ENCODE data around the gene AFAP1L2.

Gene AFAP1L2

DNA sequence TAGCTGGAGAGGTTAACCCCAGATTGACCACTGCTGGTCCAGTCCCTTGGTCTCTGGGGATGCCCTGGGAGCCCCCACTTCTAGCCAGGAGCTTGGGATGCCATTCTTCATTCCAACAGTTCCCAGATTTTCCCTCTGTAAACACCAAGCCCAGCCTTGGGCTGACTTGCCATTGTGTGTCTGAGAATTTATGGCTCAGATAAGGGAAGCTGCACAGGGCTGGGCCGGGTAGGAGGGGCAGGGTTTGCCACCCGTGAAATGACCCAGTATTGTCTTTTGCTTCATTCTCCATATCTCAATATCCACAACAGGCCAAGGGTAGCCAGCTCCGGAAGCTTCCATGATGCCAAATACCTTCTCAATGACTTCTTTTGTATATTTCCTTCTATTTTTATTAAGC, 32.1 kb downstream of the AFAP1L2 start:
- no peak overlapping the region for H3K4me3 ChIP-seq (ENCODE audit: low read length)
- no peak for DNase-seq (ENCODE audit: low read depth)
- TF ChIP-seq, protein P1, sequence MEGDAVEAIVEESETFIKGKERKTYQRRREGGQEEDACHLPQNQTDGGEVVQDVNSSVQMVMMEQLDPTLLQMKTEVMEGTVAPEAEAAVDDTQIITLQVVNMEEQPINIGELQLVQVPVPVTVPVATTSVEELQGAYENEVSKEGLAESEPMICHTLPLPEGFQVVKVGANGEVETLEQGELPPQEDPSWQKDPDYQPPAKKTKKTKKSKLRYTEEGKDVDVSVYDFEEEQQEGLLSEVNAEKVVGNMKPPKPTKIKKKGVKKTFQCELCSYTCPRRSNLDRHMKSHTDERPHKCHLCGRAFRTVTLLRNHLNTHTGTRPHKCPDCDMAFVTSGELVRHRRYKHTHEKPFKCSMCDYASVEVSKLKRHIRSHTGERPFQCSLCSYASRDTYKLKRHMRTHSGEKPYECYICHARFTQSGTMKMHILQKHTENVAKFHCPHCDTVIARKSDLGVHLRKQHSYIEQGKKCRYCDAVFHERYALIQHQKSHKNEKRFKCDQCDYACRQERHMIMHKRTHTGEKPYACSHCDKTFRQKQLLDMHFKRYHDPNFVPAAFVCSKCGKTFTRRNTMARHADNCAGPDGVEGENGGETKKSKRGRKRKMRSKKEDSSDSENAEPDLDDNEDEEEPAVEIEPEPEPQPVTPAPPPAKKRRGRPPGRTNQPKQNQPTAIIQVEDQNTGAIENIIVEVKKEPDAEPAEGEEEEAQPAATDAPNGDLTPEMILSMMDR (conservative IDR thresholded peaks at IDR 0.05; ENCODE audit: low read depth, low read length): no peak

DNA sequence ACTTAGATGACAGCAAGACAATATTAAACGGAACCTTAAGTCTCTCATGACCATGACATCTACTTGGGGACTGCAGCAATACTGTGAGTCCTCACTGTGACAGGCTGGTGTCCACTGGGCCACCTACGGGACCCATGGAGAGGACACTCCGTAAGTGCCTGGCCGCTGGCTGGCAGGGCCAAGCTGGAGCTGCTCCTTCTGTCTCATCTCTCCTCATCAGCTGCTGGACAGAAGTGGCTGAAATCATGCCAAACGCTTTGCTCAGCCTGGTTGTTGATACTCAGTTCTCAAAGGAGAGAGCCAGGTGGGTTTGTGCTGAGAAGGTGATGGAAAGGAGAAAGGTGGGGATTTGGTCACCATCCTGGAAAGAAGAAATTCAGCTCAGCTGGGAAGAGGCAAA, 33.3 kb downstream of the AFAP1L2 start:
- no peak overlapping the region for H3K4me3 ChIP-seq (ENCODE audit: low read length)
- TF ChIP-seq, protein P1 (conservative IDR thresholded peaks at IDR 0.05; ENCODE audit: low read depth, low read length): no peak
- no peak for DNase-seq (ENCODE audit: low read depth)

DNA sequence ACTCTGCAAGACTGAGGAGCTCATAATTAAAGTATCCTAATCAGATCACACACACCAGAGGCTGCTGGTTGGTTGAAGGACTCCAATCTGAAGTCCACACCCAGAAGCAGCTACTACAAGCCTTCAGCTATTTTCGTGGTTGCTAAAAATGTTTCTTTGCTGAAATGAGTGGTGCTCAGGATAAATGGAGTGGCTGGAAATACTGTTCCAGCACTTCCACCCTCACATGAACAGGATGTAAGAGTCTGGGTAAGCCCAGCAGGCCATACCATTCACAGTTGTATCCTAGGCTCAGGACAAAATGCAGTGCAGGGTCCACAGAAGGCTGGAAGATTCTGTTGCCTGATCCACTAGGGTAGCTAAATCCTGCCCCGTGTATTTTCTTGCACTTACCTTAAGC, 34.1 kb downstream of the AFAP1L2 start:
- TF ChIP-seq, protein P1 (conservative IDR thresholded peaks at IDR 0.05; ENCODE audit: low read depth, low read length): no peak
- H3K4me3 ChIP-seq (ENCODE audit: low read length): no peak overlapping the region
- DNase-seq (ENCODE audit: low read depth): no peak

DNA sequence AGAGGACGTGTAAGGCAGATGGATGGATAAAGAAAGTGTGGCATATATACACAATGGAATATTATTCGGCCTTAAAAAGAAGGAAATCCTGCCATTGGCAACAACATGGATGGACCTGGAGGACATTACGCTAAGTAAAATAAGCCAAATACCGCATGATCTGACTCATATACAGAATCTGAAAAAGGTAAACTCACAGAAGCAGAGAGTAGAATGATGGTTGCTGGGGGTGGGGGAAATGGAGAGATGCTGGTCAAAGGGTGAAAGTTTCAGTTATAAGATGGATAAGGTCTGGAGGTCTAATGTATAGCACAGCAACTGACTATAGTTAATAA, 36.3 kb downstream of the AFAP1L2 start:
- no peak overlapping the region for H3K4me3 ChIP-seq (ENCODE audit: low read length)
- TF ChIP-seq, protein P1 (conservative IDR thresholded peaks at IDR 0.05; ENCODE audit: low read depth, low read length): no peak
- no peak for DNase-seq (ENCODE audit: low read depth)

DNA sequence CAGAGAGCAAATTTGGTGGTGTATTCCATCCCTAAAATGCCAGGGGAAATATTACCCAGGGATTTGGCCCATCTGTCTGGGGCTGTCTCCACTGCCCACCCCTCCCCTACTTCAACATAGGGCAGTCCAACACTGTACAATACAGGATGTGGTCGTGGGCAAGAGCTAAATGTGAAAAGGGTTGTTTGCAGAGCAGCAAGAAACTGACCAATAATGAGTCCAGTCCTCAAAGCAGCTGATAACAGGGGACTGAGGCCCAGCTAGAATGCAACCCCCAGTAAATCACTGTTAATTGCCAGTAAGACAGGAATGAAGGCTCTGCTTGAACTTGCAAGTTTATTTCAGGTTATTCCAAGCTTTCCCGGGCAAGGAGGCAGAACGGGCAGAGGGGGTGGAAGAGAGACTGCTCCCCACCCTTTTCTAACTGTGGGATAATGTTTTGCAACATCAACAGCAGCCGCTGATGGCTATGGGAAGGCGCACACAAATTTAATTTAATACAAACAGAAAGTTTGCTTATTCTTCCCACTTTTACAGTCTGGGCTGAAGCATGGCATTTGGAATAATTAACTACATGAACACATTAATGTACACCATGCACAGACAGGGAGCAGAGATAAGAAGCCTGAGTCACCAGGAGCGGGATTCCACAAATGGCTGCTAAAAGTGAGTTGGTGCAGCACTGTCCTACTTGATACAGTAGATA, 36.8 kb downstream of the AFAP1L2 start:
- no peak overlapping the region for H3K4me3 ChIP-seq (ENCODE audit: low read length)
- TF ChIP-seq, protein P1 (conservative IDR thresholded peaks at IDR 0.05; ENCODE audit: low read depth, low read length): no peak

DNA sequence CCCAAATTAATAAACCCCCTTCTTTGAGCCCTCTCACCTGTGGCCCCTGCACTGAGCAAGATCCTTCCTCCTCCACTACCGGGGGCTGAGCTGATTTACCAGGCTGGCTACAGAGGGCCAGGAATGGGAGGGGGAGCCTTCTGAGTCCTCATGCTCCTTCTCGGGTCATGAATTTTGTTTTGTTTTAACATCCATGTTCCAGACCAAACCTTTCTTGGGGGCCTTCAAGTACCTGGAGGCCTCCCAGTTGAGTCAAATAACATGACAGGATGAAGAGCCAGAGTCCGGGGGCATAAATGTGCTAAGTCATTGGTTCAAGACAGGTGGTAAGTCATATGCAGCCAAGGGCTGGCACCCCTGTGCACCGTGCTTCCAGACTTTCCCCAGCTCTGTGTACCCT, 39.6 kb downstream of the AFAP1L2 start:
- DNase-seq (ENCODE audit: low read depth): no peak
- no peak overlapping the region for H3K4me3 ChIP-seq (ENCODE audit: low read length)

More for the DNA sequence above, 36.8 kb downstream of the AFAP1L2 start:
- no peak for DNase-seq (ENCODE audit: low read depth)

More for the DNA sequence above, 39.6 kb downstream of the AFAP1L2 start:
- TF ChIP-seq, protein P1 (conservative IDR thresholded peaks at IDR 0.05; ENCODE audit: low read depth, low read length): no peak
